Mononuclear cell (primary cell): ENCODE measurements around the gene SUPT4H1. TPM values are rescaled to one million over a fixed set of nuclear protein-coding genes. Genes with fewer than 3 reads are reported as not detected.
"Not testable (repeated sequence)": the region's sequence is repeated elsewhere in the genome, so short reads cannot be mapped to it uniquely, and the experiment has no call there.

Experiments used
- H3K27me3 ChIP-seq: 2 replicates; pipeline ENCODE4 v1.6.0; 2011; ENCODE audit warnings: low read length, control low read depth; ENCODE audit not compliant: insufficient read depth
- H3K4me1 ChIP-seq: 2 replicates; pipeline ENCODE4 v1.5.1; 2011; ENCODE audit warnings: mild to moderate bottlenecking, low read length, control low read depth; ENCODE audit not compliant: insufficient read depth
- H3K4me3 ChIP-seq: 2 replicates; pipeline ENCODE4 v1.5.1; 2011; ENCODE audit warnings: mild to moderate bottlenecking, low read length, moderate library complexity
- H3K9me3 ChIP-seq: 2 replicates; pipeline ENCODE4 v1.5.1; 2011; ENCODE audit warnings: low read depth, mild to moderate bottlenecking, control low read depth, low read length
- total RNA-seq: library from RNA; depleted of rRNA; stranded (reverse); fragments of >200 nt; gene quantifications from one replicate; pipeline ENCODE4 v1.2.3, GENCODE V29; 2012

SUPT4H1 gene
- total RNA-seq, result 65.3 TPM

GRCh38 chr17:58351831-58352595 is at the start of gene SUPT4H1:
SUPT4H1 (minus strand) TSS chr17:58352201; CDS start chr17:58352135, 66 bp downstream.
- Histone ChIP-seq H3K27me3 (no peaks in the 10 kb centered on the region), H3K9me3 (no peaks in the 10 kb centered on the region), H3K4me1 (peaks cover 42% of the 10 kb centered on the region), H3K4me3 (peak within 1 kb of the TSS; percentile 91)

- H3K9me3 ChIP-seq, result no peaks in the 10 kb centered on the region
- H3K27me3 ChIP-seq, result no peaks in the 10 kb centered on the region
- H3K4me3 ChIP-seq, result no peak overlapping the region
- no peaks in the 10 kb centered on the region for H3K4me1 ChIP-seq
Observed at GRCh38 chr17:58401287-58401686, 49.3 kb upstream of the SUPT4H1 start.

GRCh38 chr17:58400826-58401225 is 48.8 kb upstream of the SUPT4H1 start:
- H3K9me3 ChIP-seq, result no peaks in the 10 kb centered on the region
- H3K27me3 ChIP-seq, result no peaks in the 10 kb centered on the region
- H3K4me1 ChIP-seq, result no peaks in the 10 kb centered on the region
- no peak overlapping the region for H3K4me3 ChIP-seq

- Histone ChIP-seq H3K4me3 (no peak overlapping the region), H3K4me1 (no peaks in the 10 kb centered on the region), H3K9me3 (no peaks in the 10 kb centered on the region), H3K27me3 (no peaks in the 10 kb centered on the region)
Observed at GRCh38 chr17:58399974-58400373, 48.0 kb upstream of the SUPT4H1 start.

GRCh38 chr17:58398574-58399266 is 46.7 kb upstream of the SUPT4H1 start:
- Histone ChIP-seq H3K9me3 (no peaks in the 10 kb centered on the region), H3K27me3 (no peaks in the 10 kb centered on the region), H3K4me1 (no peaks in the 10 kb centered on the region), H3K4me3 (no peak overlapping the region)

GRCh38 chr17:58397421-58397820 is 45.4 kb upstream of the SUPT4H1 start:
- not testable (repeated sequence) for H3K27me3 ChIP-seq, H3K4me1 ChIP-seq, H3K9me3 ChIP-seq, H3K4me3 ChIP-seq

- Histone ChIP-seq H3K27me3 (no peaks in the 10 kb centered on the region), H3K4me1 (no peaks in the 10 kb centered on the region), H3K4me3 (no peak overlapping the region), H3K9me3 (no peaks in the 10 kb centered on the region)
Observed at GRCh38 chr17:58396173-58396572, 44.2 kb upstream of the SUPT4H1 start.

GRCh38 chr17:58394534-58395223 is 42.7 kb upstream of the SUPT4H1 start:
- Histone ChIP-seq H3K4me1 (no peaks in the 10 kb centered on the region), H3K27me3 (no peaks in the 10 kb centered on the region), H3K4me3 (no peak overlapping the region), H3K9me3 (no peaks in the 10 kb centered on the region)

- Histone ChIP-seq H3K4me1 (no peaks in the 10 kb centered on the region), H3K9me3 (no peaks in the 10 kb centered on the region), H3K27me3 (no peaks in the 10 kb centered on the region), H3K4me3 (no peak overlapping the region)
Observed at GRCh38 chr17:58391302-58391984, 39.4 kb upstream of the SUPT4H1 start.

GRCh38 chr17:58390884-58391283 is 38.9 kb upstream of the SUPT4H1 start:
- Histone ChIP-seq H3K9me3 (no peaks in the 10 kb centered on the region), H3K27me3 (no peaks in the 10 kb centered on the region), H3K4me1 (no peaks in the 10 kb centered on the region), H3K4me3 (no peak overlapping the region)

- no peak overlapping the region for H3K4me3 ChIP-seq
- no peaks in the 10 kb centered on the region for H3K9me3 ChIP-seq
- no peaks in the 10 kb centered on the region for H3K4me1 ChIP-seq
- H3K27me3 ChIP-seq, result no peaks in the 10 kb centered on the region
Observed at GRCh38 chr17:58388302-58389190, 36.5 kb upstream of the SUPT4H1 start.

- no peaks in the 10 kb centered on the region for H3K27me3 ChIP-seq
- H3K9me3 ChIP-seq, result no peaks in the 10 kb centered on the region
Observed at GRCh38 chr17:58387834-58388233, 35.8 kb upstream of the SUPT4H1 start.

GRCh38 chr17:58386708-58387107 is 34.7 kb upstream of the SUPT4H1 start:
- H3K4me1 ChIP-seq, result peaks cover 11% of the 10 kb centered on the region
- no peak overlapping the region for H3K4me3 ChIP-seq
- no peaks in the 10 kb centered on the region for H3K27me3 ChIP-seq
- H3K9me3 ChIP-seq, result no peaks in the 10 kb centered on the region

More at GRCh38 chr17:58387834-58388233, 35.8 kb upstream of the SUPT4H1 start:
- peaks cover 2% of the 10 kb centered on the region for H3K4me1 ChIP-seq
- H3K4me3 ChIP-seq, result no peak overlapping the region

- Histone ChIP-seq H3K27me3 (no peaks in the 10 kb centered on the region), H3K9me3 (no peaks in the 10 kb centered on the region), H3K4me1 (peaks cover 22% of the 10 kb centered on the region), H3K4me3 (no peak overlapping the region)
Observed at GRCh38 chr17:58385359-58385899, 33.4 kb upstream of the SUPT4H1 start.
